Measurements from ENCODE around the gene CHD9NB.

Gene CHD9NB

GRCh38 chr16:53057658-53058057, 5.0 kb upstream of the CHD9NB start:
- DNase-seq, result no peak
- no peak overlapping the region for H3K27ac ChIP-seq
- intact Hi-C loops (cut with DNase I; ENCODE audit: low total_unique reads), result loop anchor here (5.0 to 10.0 kb wide), 2 partner anchors 105 to 147 kb away; no protein-coding TSS in a partner anchor

GRCh38 chr16:53056392-53056881, 3.7 kb upstream of the CHD9NB start:
- peak overlapping the region; percentile 76 to 88 for H3K27ac ChIP-seq
- TF ChIP-seq CTCF (IDR thresholded peaks at IDR 0.05), result no peak
- H3K36me3 ChIP-seq, result no peaks in the 10 kb centered on the region
- peak in 1 of 2 donors; percentile 52 for DNase-seq
- H3K4me3 ChIP-seq, result no peak overlapping the region
- no peaks in the 10 kb centered on the region for H3K27me3 ChIP-seq
- intact Hi-C loops (cut with DNase I; ENCODE audit: low total_unique reads), result loop anchor here (5.0 to 10.0 kb wide), 2 partner anchors 106 to 148 kb away; no protein-coding TSS in a partner anchor
- no peaks in the 10 kb centered on the region for H3K9me3 ChIP-seq
- H3K4me1 ChIP-seq, result peaks cover 0 to 37% (median 12%) of the 10 kb centered on the region in 4 donors

More at GRCh38 chr16:53057658-53058057, 5.0 kb upstream of the CHD9NB start:
- Histone ChIP-seq H3K4me1 (peaks cover 0 to 37% (median 12%) of the 10 kb centered on the region in 4 donors), H3K4me3 (no peak overlapping the region), H3K27me3 (no peaks in the 10 kb centered on the region), H3K36me3 (no peaks in the 10 kb centered on the region), H3K9me3 (no peaks in the 10 kb centered on the region)
- no peak for TF ChIP-seq CTCF (IDR thresholded peaks at IDR 0.05)

GRCh38 chr16:53055541-53056391, 3.1 kb upstream of the CHD9NB start:
- intact Hi-C loops (cut with DNase I; ENCODE audit: low total_unique reads), result loop anchor here (2.0 to 10.0 kb wide), 3 partner anchors 75 to 149 kb away; no protein-coding TSS in a partner anchor
- Histone ChIP-seq H3K36me3 (no peaks in the 10 kb centered on the region), H3K4me3 (peak overlapping the region; percentile 59 to 68), H3K9me3 (no peaks in the 10 kb centered on the region), H3K4me1 (peaks cover 0 to 36% (median 12%) of the 10 kb centered on the region in 4 donors), H3K27me3 (no peaks in the 10 kb centered on the region), H3K27ac (peak overlapping the region; percentile 76 to 88)
- no peak for TF ChIP-seq CTCF (IDR thresholded peaks at IDR 0.05)
- DNase-seq, result peak in 1 of 2 donors; percentile 45

- TF ChIP-seq CTCF (IDR thresholded peaks at IDR 0.05), result peak; percentile 99 to 100
- Histone ChIP-seq H3K27ac (peak within 1 kb of the TSS; percentile 76 to 88), H3K4me3 (peak within 1 kb of the TSS; percentile 59 to 68), H3K36me3 (no peaks in the 10 kb centered on the region), H3K4me1 (peaks cover 0 to 36% (median 12%) of the 10 kb centered on the region in 4 donors), H3K27me3 (no peaks in the 10 kb centered on the region), H3K9me3 (no peaks in the 10 kb centered on the region)
- intact Hi-C loops (cut with DNase I; ENCODE audit: low total_unique reads), result loop anchor here (2.0 to 10.0 kb wide), 3 partner anchors 76 to 150 kb away; no protein-coding TSS in a partner anchor
- DNase-seq, result peak; percentile 80 to 90
Measured at GRCh38 chr16:53054670-53055485, 2.2 kb upstream of the CHD9NB start, which contains the start of gene CHD9. TSS of gene CHD9 (plus strand) at chr16:53054991. CDS start at chr16:53156090, 101,099 bp downstream.
